C4-2B (cell line): Measurements from ENCODE around the gene GNPAT.

Experiments used
- CTCF ChIP-seq: fragments of 450-650 bp; conservative IDR thresholded peaks from 2 replicates; pipeline ENCODE4 v1.5.1; 2017; ENCODE audit warnings: mild to moderate bottlenecking
- ZFX ChIP-seq: fragments of 450-650 bp; IDR thresholded peaks from 2 replicates; pipeline ENCODE4 v1.6.1; 2017

- TF ChIP-seq CTCF (no peak), ZFX (no peak; the same call in 1 of the 2 replicates)
These were observed 5.3 kb upstream of the GNPAT start for GRCh38 chr1:231235526-231236207.
